HG03280 (cell line): ENCODE data around the gene YBX1.
"Not testable (repeated sequence)": the region's sequence is repeated elsewhere in the genome, so short reads cannot be mapped to it uniquely, and the experiment has no call there.

Experiments
- ATAC-seq: cut with Tn5 transposase; IDR thresholded peaks from one replicate; pipeline ENCODE4 v1.9.1; 2021; ENCODE audit warnings: mild to moderate bottlenecking, moderate library complexity; ENCODE audit not compliant: unreplicated experiment

YBX1 gene

GRCh38 chr1:42748021-42748420 lies 65.8 kb downstream of the YBX1 start:
- no peak for ATAC-seq

DNA sequence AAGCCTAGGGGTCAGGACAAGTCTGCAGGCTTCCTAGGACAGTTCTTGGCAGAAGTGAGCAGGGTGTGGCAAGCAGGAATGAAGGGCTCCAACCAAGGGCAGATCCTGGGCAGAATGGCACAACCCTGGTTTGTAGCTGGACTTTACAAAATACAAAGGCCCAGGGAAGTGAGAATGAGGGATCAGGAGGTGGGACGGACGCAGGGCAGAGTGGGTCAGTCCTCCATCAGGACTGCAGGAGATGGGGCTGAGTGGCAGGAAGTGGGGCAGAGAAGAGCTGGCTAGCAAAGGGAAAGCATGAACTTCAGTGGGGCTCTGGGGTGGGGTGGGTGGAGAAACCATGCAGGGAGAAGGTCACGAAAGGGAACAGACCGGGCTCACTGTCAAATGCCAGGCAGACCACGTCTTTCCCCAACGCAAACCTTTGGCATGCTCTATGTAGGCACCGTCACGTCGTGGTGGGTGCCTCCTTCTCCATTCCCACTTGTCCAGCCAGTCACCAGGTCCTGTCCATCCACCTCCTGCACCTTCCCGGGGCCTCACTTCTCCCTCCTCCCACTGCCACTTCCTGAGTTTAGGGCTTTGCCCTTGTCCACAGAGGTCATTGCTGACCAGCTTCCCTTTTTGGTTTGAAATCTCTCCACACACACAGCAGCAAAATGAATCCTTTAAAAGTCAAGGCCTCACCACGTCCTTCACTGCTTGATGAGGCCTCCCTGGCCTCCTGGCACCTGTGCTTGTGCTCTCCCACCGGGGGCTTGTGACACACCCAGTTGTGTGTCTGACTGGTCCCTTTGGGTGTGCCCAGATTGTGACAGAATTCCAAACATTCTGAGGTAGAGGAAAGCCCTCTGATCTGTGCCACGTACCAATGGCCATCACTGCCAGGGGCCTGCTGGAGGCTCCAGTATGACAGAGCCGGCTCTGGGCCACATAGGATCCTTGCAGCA lies 66.5 kb downstream of the YBX1 start:
- no peak for ATAC-seq

GRCh38 chr1:42750041-42750440 lies 67.8 kb downstream of the YBX1 start:
- ATAC-seq, result no peak

GRCh38 chr1:42751511-42752070 lies 69.4 kb downstream of the YBX1 start:
- not testable (repeated sequence) for ATAC-seq

DNA sequence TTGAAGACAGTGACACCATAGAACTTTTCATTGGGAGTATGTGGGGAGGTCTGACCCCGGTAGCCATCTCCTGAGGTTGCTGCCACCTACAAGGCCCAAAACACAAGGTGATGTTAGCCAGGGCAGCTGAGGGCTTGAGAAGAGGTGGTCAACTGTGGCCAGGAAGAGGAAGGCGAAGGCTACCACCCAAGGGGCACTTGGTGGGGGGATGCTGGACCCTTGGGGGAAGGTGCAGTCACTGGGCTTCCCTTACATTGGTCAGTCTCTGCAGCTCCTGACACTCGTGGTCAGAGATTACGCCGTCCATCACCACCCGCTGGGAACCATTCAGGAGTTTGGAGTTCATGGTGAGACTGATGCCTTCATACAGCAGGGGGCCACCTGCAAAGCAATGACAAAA lies 70.1 kb downstream of the YBX1 start:
- ATAC-seq, result no peak

DNA sequence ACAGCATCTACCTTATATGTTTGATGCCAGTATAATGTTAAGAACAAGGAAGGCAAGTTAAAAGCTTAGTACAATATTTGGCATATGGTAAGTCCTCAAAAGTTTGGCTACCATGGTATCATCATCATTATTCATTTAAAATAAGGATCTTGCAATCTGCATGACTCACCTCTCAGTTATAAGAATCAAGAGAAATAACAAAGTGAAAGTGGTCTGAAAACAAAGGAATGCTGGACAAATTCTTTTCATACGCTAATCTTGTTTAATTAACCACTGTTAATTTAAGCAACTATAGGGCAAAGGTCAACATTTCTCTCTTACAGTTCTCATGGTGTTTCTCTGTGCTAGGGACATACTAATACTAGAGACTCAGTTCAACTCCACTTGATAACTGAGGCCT lies 70.9 kb downstream of the YBX1 start:
- no peak for ATAC-seq
